Testis (tissue), 2 donors: ENCODE results near the gene SOX6.
"Not testable (repeated sequence)": the region's sequence is repeated elsewhere in the genome, so short reads cannot be mapped to it uniquely, and the experiment has no call there.

Experiments
- CTCF ChIP-seq, 3 experiments: fragments of 450-650 bp in 2 of 3; fragments of 200-600 bp in 1 of 3; sonication (generic) in 1 of 3; IDR thresholded peaks; one replicate each; pipeline ENCODE4 v1.5.1; 2016 to 2019; ENCODE audit warnings: antibody characterized with exemption in 3 of 3, mild to moderate bottlenecking in 2 of 3, moderate library complexity in 1 of 3
- POLR2A ChIP-seq: fragments of 450-650 bp; IDR thresholded peaks from one replicate; pipeline ENCODE4 v1.6.1; 2017; ENCODE audit warnings: antibody characterized with exemption, mild to moderate bottlenecking, moderate library complexity

GRCh38 chr11:16141162-16141561, 215.2 kb downstream of the SOX6 start:
- not testable (repeated sequence) for TF ChIP-seq CTCF (IDR thresholded peaks at IDR 0.05); POLR2A
